ENCODE measurements around the gene DTD1.
"Not testable (repeated sequence)": the region's sequence is repeated elsewhere in the genome, so short reads cannot be mapped to it uniquely, and the experiment has no call there.

The DTD1 gene

GRCh38 chr20:18742841-18743240, 155.0 kb downstream of the DTD1 start:
- DNase-seq, result no peak

- no peak for DNase-seq
These were observed 156.0 kb downstream of the DTD1 start for GRCh38 chr20:18743665-18744440.

- no peak for DNase-seq
These were observed 159.2 kb downstream of the DTD1 start for GRCh38 chr20:18747090-18747489.

- DNase-seq, result no peak
These were observed 161.1 kb downstream of the DTD1 start for GRCh38 chr20:18748987-18749386.

- no peak for DNase-seq
These were observed 161.7 kb downstream of the DTD1 start for GRCh38 chr20:18749528-18749927.

- no peak for DNase-seq
These were observed 162.9 kb downstream of the DTD1 start for GRCh38 chr20:18750735-18751134.

- DNase-seq, result no peak
These were observed 166.3 kb downstream of the DTD1 start for GRCh38 chr20:18754030-18754652.

GRCh38 chr20:18754653-18755045, 166.8 kb downstream of the DTD1 start:
- no peak for DNase-seq

- DNase-seq, result not testable (repeated sequence)
These were observed 173.0 kb downstream of the DTD1 start for GRCh38 chr20:18760852-18761251.

- DNase-seq, result no peak
These were observed 179.8 kb downstream of the DTD1 start for GRCh38 chr20:18767676-18768075.

GRCh38 chr20:18773566-18773965, 185.7 kb downstream of the DTD1 start:
- no peak for DNase-seq

- DNase-seq, result no peak
These were observed 186.4 kb downstream of the DTD1 start for GRCh38 chr20:18774207-18774606.

GRCh38 chr20:18775633-18776032, 187.8 kb downstream of the DTD1 start:
- no peak for DNase-seq

- DNase-seq, result no peak
These were observed 191.0 kb downstream of the DTD1 start for GRCh38 chr20:18778690-18779392.

- DNase-seq, result no peak
These were observed 192.7 kb downstream of the DTD1 start for GRCh38 chr20:18780385-18781130.

- DNase-seq, result no peak
These were observed 193.7 kb downstream of the DTD1 start for GRCh38 chr20:18781509-18781908.

GRCh38 chr20:18783385-18783959, 195.6 kb downstream of the DTD1 start:
- no peak for DNase-seq

GRCh38 chr20:18787046-18787445, 199.2 kb downstream of the DTD1 start:
- not testable (repeated sequence) for DNase-seq

GRCh38 chr20:18788021-18788420, 200.2 kb downstream of the DTD1 start:
- no peak for DNase-seq

- DNase-seq, result no peak
These were observed 202.9 kb downstream of the DTD1 start for GRCh38 chr20:18790787-18791186.

- DNase-seq, result peak; percentile 92
These were observed 206.0 kb downstream of the DTD1 start for GRCh38 chr20:18793625-18794427.

GRCh38 chr20:18794428-18794787, 206.6 kb downstream of the DTD1 start:
- no peak for DNase-seq

Data from right kidney (tissue), 1 donor.